Hair follicular keratinocyte (primary cell): ENCODE measurements around the gene VTI1B. TPM values are rescaled to one million over a fixed set of nuclear protein-coding genes. Genes with fewer than 3 reads are reported as not detected.

Experiments used
- total RNA-seq: library from RNA; depleted of rRNA; stranded (reverse); fragments of >200 nt; gene quantifications from 2 replicates; pipeline ENCODE4 v1.2.3, GENCODE V29; 2015

Gene VTI1B, protein sequence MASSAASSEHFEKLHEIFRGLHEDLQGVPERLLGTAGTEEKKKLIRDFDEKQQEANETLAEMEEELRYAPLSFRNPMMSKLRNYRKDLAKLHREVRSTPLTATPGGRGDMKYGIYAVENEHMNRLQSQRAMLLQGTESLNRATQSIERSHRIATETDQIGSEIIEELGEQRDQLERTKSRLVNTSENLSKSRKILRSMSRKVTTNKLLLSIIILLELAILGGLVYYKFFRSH
- 47.2 and 51.3 TPM in 2 replicates for total RNA-seq

GRCh38 chr14:67674480-67675218 is at the start of gene VTI1B:
Gene VTI1B, minus strand, starts transcription at chr14:67674632. Its CDS starts 143 bp downstream, at chr14:67674489.

GRCh38 chr14:67701492-67701891 is 27.1 kb upstream of the VTI1B start, which contains the start of gene RDH12:
Gene RDH12, plus strand, starts transcription at chr14:67701886. Its CDS starts 20,757 bp downstream, at chr14:67722643.

GRCh38 chr14:67695394-67695949 is 21.0 kb upstream of the VTI1B start, which contains the start of gene RDH11:
Gene RDH11, minus strand, starts transcription at chr14:67695764. Its CDS starts 61 bp downstream, at chr14:67695703.

DNA sequence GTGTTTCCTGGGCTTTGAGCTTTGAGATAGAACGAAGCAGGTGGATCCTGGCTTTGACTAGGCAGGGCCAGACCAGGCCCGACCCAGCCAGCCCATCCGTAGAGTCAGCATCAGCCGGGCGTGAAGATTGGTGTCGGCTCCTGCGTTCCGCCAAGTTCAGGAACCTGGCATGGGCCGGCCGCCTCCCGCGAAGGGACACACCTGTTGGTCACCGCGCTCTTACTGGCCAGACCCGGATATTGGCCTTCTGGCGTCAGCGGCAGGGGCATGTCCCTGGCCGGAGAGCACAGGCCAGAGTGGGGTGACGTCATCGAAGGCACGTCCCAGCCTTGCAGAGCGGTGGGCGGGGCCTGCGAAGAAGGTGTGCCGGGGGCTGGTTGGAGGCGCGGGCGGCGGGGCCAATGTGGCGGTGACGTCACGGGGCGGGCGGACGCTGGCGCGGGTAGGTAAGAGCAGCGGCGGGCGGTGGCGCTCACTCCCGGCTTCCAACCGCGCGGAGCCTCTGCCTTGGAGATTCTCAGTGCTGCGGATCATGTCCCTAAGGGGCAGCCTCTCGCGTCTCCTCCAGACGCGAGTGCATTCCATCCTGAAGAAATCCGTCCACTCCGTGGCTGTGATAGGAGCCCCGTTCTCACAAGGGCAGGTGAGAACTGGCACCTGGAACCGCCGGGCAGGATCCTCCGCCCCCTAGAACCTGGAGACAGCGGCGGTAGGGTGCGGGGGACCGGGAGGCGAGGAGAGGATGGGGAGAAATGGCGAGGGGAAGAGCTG is 54.8 kb downstream of the VTI1B start, which contains the start of gene ARG2:
ARG2 (plus strand) TSS at position 475 of the 771 bp plus-strand sequence; CDS start at position 533, 58 bp downstream.

DNA sequence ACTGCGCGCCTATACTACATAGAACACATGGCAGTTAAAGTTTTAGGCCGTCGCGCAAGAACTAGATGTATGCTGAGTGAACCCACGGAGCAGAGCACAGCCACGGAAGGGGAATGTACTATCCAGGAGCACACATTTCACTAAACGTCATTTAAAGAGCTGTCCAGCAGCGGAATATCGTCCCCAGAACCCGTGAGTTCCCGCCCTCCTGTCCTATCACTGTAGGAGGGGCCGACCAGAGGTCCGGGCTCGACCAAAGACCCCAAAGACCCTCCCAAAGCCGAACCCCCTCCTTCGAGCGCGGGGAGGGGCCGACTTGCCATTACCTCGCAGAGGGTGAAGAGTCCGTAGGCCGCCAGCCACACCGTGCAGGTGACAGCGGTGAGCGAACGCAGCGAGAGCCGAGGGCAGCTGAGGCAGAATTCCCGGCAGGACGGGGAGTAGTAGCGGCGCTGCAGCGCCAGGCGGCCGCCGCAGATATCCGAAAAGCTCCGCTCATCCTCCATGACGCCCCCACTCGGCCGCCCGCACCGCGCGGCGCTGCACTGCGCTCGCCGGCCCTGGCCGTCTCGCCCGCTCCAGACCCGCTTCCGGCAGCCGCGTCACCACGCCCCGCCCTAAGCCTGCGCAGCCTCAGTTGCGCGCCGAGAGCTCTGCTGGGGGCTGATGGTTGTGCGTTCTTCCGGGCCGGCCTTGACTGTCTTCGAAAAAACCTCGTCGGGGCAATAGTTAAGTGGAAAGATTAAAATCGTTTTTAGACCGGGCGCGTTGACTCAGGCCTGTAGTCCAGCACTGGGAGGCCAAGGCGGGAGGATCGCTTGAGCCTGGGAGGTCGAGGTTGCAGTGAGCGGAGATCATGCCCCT is 74.5 kb downstream of the VTI1B start, which contains the start of gene PIGH:
PIGH (minus strand) TSS at position 571 of the 864 bp plus-strand sequence; CDS start at position 506, 65 bp downstream.

Other genes with a start within 250 kb of the VTI1B start
- gene TMEM229B, start 185.9 kb downstream of the VTI1B start, total RNA-seq, result 3.0 and 3.1 TPM in 2 replicates
- gene PLEKHH1, start 141.3 kb downstream of the VTI1B start, total RNA-seq, result 3.3 and 3.4 TPM in 2 replicates
- gene PIGH, start 74.4 kb downstream of the VTI1B start, total RNA-seq, result 16.0 and 33.7 TPM in 2 replicates
- 60.0 and 83.0 TPM in 2 replicates for gene ARG2, start 54.7 kb downstream of the VTI1B start, total RNA-seq
- 107 and 115 TPM in 2 replicates for gene RDH11, start 21.1 kb upstream of the VTI1B start, total RNA-seq
- gene RDH12, start 27.3 kb upstream of the VTI1B start, total RNA-seq, result 0.15 and 0.23 TPM in 2 replicates
- 7.5 and 8.1 TPM in 2 replicates for gene ZFYVE26, start 142.0 kb upstream of the VTI1B start, total RNA-seq
- gene RAD51B, start 145.1 kb upstream of the VTI1B start, total RNA-seq, result 6.5 and 8.1 TPM in 2 replicates